ENCODE data around the gene GSTM5.
"Not testable (repeated sequence)": the region's sequence is repeated elsewhere in the genome, so short reads cannot be mapped to it uniquely, and the experiment has no call there.

GSTM5 gene

DNA sequence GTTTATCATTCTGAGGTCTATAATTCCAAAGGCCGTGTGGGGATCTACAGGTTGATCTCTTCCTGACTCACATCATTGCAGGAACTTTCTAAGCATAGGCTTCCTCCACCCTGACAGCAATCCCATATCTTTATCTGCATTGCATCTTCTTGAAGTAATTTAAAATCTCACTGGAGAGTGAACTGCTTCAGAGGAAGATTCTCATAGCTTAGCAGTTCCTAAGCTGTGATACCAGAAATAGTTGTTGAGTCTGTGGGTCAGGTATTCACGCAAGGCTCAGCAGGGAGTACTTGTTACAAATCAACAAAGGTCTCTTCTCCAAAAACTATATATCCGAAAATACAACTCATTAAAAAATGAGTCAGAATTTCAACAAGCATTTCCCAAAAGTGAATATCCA, 16.9 kb upstream of the GSTM5 start:
- not testable (repeated sequence) for DNase-seq (ENCODE audit: insufficient read length, low spot score); FAIRE-seq

DNA sequence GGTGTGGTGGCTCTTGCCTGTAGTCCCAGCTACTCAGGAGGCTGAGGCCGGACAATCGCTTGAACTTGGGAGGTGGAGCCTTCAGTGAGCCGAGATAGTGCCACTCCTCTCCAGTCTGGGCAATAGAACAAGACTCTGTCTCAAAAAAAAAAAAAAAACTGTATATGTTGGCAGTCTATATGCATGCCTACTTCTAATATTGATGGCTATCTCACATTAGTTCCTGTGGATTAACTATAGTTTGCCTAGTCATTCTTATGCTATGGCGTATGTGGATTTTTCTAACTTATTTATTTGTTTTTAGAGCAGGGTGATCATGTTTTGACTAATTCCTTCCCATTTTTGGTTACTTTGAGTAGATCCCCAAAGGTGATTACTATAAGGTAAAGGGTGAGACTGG, 15.0 kb upstream of the GSTM5 start:
- no peak for FAIRE-seq

DNA sequence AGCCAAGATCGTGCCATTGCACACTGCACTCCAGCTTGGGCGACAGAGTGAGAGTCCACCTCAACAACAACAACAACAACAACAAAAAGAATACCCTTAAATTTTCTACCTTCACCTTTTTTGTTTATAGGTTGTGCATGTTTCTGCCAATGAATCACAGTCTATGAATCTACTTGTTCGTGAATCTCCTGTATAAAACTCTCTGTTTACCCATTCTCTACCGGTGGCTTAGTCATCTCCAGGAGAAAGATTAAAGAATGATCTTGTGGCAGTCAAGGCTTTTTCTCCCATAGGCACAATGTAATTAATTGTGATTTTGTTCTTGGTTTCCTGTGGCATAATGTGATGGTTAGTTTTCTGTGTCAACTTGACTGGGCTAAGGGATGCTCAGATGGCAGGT, 14.2 kb upstream of the GSTM5 start:
- DNase-seq (ENCODE audit: insufficient read length, low spot score); FAIRE-seq: not testable (repeated sequence)

More for the DNA sequence above, 15.0 kb upstream of the GSTM5 start:
- no peak for DNase-seq (ENCODE audit: insufficient read length, low spot score)

DNA sequence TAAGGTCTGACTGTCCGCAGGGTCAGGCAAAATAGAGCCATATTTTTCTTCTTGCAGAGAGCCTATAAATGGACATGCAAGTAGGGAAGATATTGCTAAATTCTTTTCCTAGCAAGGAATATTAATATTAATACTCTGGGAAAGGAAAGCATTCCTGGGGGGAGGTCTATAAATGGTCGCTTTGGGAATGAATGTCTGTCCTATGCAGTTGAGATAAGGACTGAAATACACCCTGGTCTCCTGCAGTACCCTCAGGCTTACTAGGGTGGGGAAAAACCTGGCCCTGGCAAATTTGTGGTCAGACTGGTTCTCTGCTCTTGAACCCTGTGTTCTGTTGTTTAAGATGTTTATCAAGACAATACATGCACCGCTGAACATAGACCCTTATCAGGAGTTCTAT, 9.1 kb upstream of the GSTM5 start:
- not testable (repeated sequence) for DNase-seq (ENCODE audit: insufficient read length, low spot score); FAIRE-seq

DNA sequence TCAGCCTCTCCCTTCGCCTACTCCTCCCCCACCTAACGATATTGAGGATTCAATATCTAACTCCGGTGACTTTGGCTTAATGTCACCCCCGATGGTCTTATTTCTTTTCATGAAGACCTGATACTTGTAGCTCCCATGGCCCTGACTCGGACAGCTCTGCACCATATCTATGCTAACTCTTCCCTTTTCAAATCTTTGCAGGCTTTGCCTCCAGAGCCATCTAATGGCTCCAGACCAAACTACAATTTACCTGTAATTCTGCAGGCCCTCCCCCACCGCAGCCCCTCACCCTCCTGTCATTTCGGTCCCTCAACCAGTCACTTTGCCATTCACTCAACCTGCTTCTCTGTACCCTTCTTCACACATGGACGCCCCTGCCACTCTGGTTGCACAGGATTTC, 7.9 kb upstream of the GSTM5 start:
- no peak for FAIRE-seq
- DNase-seq (ENCODE audit: insufficient read length, low spot score): no peak

DNA sequence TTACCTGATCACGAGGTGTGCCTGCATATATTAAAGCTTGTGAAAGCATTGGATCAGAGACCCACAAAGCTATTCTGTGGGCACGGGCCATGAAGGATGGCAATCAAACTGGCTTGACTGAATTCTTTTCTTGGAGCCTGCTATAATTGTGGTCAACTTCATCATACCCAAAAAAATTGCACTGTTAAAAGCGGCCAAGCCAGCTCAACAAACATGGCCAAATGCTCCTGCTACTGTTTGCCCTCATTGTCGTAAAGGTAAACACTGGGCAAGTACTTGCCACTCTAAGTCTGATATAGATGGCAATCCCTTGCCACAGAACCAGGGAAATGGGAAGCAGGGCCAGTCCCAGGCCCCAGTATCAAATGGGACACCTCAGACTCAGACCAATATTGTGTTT, 6.6 kb upstream of the GSTM5 start:
- no peak for DNase-seq (ENCODE audit: insufficient read length, low spot score)
- FAIRE-seq: no peak

DNA sequence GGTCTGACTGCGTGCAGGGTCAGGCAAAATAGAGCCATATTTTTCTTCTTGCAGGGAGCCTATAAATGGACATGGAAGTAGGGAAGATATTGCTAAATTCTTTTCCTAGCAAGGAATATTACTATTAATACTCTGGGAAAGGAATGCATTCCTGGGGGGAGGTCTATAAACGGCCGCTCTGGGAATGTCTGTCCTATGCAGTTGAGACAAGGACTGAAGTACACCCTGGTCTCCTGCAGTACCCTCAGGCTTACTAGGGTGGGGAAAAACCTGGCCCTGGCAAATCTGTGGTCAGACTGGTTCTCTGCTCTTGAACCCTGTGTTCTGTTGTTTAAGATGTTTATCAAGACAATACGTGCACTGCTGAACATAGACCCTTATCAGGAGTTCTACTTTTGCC, 3.1 kb upstream of the GSTM5 start:
- not testable (repeated sequence) for DNase-seq (ENCODE audit: insufficient read length, low spot score); FAIRE-seq

DNA sequence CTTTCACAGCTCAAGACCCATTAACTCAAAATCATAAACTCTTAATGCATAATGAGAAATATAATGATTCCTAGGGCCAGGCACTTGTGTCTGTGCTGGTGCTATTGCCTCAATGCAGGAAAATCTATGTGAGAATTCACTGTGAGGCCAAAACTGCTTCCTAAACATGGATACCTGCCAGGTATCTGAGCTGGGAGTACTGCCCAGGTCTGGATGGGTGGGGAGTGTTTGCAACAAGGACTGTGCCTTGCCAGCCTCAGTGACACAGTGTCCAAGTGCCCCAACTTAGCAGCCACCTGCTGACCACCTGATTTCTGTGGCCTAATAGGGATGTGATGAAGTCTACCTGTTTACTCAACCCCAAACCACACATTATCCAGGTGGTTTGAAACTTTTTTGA, 2.2 kb upstream of the GSTM5 start:
- not testable (repeated sequence) for FAIRE-seq; DNase-seq (ENCODE audit: insufficient read length, low spot score)

DNA sequence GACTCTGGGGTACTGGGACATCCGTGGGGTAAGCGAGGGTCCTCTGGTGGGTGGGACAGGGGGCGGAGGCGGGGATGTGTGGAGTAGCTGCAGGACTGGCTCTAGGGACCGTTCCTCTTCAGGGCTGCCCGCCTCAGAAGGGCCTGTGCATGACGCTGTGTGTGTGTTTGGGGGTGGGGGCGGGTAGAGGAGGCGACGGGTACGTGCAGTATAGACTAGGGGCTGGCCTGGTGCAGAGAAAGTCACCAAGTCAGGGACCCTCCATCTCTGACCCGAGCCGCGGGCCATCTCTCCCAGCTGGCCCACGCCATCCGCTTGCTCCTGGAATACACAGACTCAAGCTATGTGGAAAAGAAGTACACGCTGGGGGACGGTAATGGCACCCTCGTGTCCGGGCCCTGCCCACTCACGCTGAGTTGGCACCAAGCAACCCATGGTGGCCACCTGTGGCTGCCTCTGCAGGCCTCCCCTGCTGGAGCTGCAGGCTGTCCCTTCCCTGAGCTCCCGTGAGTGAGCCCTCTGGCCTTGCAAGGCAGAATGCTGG, 342 bp downstream of the GSTM5 start:
- DNase-seq (ENCODE audit: insufficient read length, low spot score) (no peak), FAIRE-seq (no peak)

DNA sequence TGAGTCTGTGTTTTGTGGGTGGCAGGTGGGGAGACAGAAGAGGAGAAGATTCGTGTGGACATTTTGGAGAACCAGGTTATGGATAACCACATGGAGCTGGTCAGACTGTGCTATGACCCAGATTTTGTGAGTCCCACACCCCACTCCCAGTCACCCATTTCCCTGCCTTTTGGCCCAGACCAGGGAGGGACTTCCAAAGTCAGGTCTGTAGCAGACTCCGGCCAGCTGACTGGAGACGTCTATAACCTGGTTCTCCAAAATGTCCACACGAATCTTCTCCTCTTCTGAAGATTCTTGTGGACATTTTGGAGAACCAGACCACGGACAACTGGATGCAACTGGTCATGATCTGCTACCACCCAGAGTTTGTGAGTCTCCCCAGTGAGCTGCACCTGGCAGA, 1.6 kb downstream of the GSTM5 start:
- no peak for DNase-seq (ENCODE audit: insufficient read length, low spot score)
- FAIRE-seq: no peak

DNA sequence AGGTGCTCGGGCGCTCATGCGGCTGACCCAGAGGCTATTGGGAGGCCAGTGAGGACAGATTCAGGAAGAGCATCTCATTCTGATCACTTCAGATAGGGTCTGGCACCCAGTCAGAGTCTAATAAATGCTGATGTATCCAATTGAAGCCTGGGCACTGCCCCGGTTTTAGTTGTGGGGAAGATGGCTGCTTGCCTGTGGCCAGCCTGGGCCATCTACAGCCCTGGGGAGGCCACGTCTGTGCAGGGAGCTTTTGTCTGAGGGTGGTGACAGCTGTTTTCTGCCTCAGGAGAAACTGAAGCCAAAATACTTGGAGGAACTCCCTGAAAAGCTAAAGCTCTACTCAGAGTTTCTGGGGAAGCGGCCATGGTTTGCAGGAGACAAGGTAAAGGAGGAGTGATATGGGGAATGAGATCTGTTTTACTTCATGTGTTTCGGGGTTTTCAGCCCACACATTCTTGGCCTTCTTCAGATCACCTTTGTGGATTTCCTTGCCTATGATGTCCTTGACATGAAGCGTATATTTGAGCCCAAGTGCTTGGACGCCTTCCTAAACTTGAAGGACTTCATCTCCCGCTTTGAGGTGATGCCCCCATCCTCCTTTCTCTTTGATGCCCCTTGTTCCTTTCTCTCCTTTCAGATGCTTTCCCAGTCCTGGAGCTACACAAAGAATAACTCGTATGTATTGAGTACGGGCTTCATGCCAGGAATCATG, 2.8 kb downstream of the GSTM5 start:
- no peak for FAIRE-seq
- DNase-seq (ENCODE audit: insufficient read length, low spot score): no peak

DNA sequence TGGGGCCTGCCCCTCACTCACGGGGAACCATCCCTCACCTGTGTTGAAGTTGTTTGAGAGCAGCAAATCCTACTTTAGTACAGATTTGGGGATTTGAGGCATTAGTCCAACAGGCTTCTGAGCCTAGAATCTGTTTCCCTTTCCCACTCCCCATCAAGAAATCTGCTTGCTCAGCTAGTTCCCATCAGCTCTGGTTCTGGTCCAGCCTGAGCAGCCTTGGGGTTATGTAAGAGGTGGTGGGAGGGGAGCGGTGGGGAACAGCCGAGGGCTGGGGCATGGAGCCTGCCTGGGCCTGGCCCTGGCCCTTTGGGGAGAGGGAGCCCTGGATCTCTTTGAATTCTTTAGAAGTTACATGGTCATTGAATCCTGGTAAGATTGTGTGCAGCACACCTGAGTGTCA, 4.1 kb downstream of the GSTM5 start:
- FAIRE-seq: no peak
- DNase-seq (ENCODE audit: insufficient read length, low spot score): no peak

DNA sequence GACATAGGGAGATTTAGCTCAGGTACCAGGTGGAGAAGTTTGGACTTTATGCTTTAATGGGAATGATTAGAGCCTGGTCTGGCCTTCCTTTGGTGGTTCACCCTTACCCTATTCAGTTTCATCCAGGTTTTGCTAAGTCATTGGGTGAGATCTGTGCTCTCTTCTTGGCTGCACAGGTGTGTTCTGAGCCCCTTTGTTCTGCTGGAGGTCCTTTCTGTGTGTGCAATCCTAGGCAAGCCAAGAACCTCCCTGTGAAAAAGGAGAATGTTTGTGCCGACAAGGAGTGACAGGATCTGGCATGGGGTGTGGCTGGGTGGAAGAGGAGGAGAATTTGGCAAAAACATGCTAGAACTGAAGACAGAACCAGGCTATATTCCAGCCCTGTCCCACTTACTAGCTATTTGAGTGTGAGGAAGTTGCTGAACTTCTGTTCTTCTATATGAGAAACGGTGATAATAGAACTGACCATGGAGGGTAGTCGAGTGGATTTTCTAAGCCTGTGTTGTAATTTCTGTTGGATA, 4.6 kb downstream of the GSTM5 start:
- no peak for DNase-seq (ENCODE audit: insufficient read length, low spot score)
- FAIRE-seq: no peak

DNA sequence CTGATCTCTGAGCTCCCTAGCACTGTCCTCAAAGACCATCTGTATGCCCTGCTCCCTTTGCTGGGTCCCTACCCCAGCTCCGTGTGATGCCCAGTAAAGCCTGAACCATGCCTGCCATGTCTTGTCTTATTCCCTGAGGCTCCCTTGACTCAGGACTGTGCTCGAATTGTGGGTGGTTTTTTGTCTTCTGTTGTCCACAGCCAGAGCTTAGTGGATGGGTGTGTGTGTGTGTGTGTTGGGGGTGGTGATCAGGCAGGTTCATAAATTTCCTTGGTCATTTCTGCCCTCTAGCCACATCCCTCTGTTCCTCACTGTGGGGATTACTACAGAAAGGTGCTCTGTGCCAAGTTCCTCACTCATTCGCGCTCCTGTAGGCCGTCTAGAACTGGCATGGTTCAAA, 5.7 kb downstream of the GSTM5 start:
- FAIRE-seq: no peak

DNA sequence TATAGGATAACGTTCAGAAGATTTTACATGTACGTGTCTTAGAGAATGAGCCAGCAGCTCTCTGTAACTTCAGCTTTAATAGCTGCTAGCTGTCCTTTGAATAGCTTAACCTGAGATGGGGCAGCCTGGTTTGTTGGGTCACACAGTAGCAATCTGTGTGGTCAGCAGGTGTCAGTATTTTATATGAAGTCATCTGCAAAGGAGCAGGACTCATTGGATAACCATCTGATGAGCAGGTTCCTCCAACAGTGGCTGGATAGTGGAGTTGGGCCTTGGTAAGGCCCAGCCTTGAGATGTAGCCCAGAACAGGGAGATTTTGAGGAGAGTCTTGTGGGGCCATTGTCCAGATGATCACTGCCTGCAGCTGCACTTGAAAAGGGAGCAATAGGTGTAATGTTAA, 6.4 kb downstream of the GSTM5 start:
- FAIRE-seq (no peak), DNase-seq (ENCODE audit: insufficient read length, low spot score) (no peak)

More for the DNA sequence above, 5.7 kb downstream of the GSTM5 start:
- no peak for DNase-seq (ENCODE audit: insufficient read length, low spot score)

DNA sequence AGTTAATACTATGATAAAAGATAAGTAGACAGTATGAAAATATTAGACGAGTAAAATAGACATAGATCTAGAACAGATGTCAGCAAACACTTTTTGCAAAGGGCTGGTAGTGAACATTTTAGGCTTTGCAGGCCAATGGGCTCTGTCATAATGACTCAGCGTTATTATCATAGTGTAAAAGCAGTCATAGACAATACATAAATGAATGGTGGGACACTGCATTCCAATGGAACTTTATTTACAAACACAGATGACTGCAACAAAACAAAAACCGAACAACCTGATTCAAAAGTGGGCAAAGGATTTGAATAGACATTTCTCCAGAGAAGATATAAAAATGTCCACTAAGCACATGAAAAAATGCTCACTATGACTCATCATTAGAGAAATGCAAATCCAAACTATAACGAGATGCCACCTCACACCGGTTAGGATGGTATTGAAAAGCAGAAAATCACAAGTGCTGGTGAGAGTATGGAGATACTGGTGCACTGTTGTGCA, 7.3 kb downstream of the GSTM5 start:
- FAIRE-seq (no peak), DNase-seq (ENCODE audit: insufficient read length, low spot score) (no peak)

DNA sequence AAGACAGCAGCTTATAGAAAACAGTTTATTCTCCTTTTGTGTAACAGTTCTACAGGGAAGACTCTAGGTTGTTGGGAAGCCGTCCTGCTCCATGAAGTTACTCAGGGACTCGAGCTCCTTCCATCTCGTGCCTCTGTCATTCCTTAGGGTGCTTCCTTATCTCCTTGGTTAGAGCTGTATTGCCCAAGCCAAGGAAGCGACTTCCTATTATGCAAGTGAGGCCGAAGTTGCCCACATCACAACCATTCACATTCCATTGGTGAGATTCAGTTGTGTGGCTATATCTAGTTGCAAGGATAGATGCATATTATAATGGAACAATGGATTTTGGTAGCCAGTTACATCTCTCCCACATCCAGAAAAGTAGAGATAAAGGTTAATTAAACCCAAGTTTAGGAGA, 9.0 kb downstream of the GSTM5 start:
- FAIRE-seq (no peak), DNase-seq (ENCODE audit: insufficient read length, low spot score) (no peak)

DNA sequence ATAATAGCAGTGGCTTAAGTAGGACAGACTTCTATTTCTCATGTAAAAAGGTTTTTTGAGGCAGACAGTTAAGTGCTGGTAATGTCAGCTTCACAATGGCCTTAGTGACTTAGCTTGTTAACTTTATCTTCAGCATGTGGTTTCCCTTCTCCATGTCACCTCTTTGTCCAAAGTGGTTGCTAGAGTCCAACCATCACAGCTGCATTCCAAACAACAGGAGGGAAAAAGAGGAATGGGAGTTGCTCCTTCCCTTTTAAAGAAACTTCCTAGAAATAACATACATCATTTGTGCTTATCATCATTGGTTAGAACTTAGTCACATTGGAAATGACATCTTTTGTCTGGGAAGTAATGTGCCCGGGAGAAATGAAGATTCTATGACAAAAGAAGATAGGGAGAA, 9.9 kb downstream of the GSTM5 start:
- FAIRE-seq (no peak), DNase-seq (ENCODE audit: insufficient read length, low spot score) (no peak)

DNA sequence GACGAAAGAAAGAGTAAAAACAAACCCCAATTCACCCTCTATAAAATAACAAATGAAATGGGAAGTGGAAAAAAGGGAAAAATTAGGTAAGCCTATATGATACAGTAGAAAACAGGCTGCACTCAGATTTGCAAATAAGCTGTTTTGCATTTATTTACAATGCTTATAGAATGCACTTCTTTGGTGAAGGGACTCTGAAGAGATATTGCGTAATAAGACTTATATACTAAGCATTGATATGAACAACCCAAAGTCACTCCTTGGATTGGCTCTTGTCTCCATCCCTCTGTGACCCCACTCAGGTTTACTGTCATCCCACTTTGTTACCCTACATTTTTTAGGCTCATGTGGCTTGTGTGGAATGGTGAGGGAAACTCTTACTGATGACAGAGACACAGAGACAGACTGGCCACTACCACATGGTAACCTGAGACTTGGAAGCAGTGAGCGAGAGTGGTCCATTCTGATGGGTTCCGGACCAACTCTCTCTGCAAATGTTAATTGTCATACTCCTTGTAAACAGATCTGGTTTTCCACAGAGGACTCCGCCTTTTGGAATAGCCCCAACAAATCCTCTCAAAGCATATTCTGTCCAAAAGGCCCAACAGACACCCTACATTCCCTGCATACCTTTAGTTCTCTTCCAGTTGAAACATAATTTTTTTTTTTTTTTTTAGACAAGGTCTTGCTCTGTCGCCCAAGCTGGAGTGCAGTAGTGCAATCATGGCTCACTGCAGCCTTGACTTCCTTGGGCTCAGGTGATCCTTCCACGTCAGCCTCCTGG, 11.0 kb downstream of the GSTM5 start:
- FAIRE-seq (no peak), DNase-seq (ENCODE audit: insufficient read length, low spot score) (no peak)

DNA sequence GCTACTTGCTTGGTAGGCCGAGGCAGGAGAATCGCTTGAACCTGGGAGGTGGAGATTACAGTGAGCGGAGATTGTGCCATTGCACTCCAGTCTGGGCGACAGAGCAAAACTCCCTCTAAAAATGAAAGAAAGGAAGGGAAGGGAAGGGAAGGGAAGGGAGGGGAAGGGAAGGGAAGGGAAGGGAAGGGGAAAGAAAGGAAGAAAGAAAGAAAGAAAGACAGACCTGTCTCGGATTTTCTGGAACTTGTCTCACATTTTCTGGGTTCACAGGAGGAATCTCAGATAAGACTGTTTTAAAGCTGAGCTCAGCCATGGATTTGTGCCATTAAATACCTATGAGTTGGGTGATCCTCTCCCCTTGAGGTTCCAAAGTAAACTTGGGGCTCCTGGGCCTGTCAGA, 12.9 kb downstream of the GSTM5 start:
- FAIRE-seq (no peak), DNase-seq (ENCODE audit: insufficient read length, low spot score) (no peak)

DNA sequence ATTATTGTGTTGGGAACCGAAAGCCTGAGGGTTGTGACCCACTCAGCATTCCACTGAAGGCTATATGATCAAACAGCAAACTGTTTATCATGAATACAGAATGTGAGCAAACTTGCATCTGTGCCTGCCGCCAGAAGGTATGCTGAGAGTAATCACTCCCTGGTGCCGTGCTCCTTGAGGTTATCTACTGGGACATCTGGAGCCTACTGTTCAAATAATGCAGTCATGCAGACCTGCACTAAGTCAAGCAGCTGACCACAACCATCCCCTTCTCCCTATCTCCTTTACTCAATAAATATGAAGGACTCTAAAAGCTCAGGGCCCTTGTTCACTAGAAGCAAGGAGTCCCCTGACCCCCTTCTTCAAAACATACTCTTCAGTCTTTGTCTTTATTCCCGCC, 13.5 kb downstream of the GSTM5 start:
- DNase-seq (ENCODE audit: insufficient read length, low spot score): no peak
- FAIRE-seq: no peak

DNA sequence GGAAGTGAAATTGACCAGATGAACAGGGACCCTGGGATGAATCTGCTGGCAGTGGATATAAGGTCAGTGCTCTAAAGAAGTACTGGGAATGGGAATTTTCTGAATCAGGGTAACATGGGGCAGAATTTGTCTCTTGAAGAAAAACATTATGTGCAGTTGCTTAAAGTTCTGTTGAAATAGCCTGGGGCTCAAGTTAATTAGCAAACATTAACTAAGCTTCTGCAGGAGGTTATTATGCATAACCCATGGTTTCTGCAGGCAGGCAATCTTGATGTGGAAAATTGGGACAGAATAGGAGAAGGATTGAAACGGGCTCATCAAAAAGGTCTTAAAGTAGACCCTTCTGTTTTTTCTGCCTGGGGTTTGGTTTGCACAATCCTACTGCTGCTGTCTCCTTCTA, 14.0 kb downstream of the GSTM5 start:
- DNase-seq (ENCODE audit: insufficient read length, low spot score) (no peak), FAIRE-seq (no peak)
